Hypothalamus (tissue), 51 donors: ENCODE measurements around the gene FMN1.

Source experiments
- DNase-seq, 51 donors: peaks; one replicate each; lab custom pipeline; 2025; lab: John Stamatoyannopoulos, UW

FMN1 gene

GRCh38 chr15:33194704-33195670, at the start of gene FMN1:
Gene FMN1 (minus strand): TSS chr15:33194714. CDS start chr15:33154914, 39,800 bp downstream.
- DNase-seq = peak; percentile 49 to 97 (median 88)

- DNase-seq = no peak
Measured at GRCh38 chr15:33243869-33244268, 49.4 kb upstream of the FMN1 start.

GRCh38 chr15:33243393-33243792, 48.9 kb upstream of the FMN1 start:
- no peak for DNase-seq

- DNase-seq = peak in 1 of 51 donors; percentile 11
Measured at GRCh38 chr15:33242669-33243191, 48.2 kb upstream of the FMN1 start.

GRCh38 chr15:33242165-33242564, 47.7 kb upstream of the FMN1 start:
- peak in 1 of 51 donors; percentile 13 for DNase-seq

GRCh38 chr15:33236841-33237509, 42.5 kb upstream of the FMN1 start:
- DNase-seq = no peak

DNA sequence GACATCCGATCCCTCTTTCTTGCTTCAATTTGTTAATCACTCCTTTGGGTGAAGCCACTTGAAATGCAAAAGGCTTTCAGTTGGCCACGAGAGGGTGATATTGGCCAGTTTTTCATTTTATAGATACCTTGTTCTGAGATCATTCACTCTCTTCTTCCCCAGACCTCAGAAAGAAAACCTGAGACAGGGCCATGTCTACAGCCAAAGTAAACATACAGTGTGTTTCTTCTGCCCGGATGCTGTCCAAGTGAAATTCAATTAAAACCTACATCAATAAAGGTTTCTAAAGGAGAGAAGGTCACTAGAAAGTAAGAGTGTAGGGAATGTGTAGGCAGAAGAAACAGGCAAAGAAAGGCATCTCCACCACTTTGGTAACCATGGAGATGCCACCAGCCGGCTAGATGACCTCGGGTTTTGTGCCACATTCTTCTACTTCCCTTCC, 39.5 kb upstream of the FMN1 start:
- peak in 8 of 51 donors; percentile 1 to 47 (median 6) for DNase-seq

- DNase-seq = peak in 5 of 51 donors; percentile 5 to 24 (median 10)
Measured at GRCh38 chr15:33226559-33227181, 32.2 kb upstream of the FMN1 start.

- DNase-seq = no peak
Measured at GRCh38 chr15:33218071-33218491, 23.6 kb upstream of the FMN1 start.

DNA sequence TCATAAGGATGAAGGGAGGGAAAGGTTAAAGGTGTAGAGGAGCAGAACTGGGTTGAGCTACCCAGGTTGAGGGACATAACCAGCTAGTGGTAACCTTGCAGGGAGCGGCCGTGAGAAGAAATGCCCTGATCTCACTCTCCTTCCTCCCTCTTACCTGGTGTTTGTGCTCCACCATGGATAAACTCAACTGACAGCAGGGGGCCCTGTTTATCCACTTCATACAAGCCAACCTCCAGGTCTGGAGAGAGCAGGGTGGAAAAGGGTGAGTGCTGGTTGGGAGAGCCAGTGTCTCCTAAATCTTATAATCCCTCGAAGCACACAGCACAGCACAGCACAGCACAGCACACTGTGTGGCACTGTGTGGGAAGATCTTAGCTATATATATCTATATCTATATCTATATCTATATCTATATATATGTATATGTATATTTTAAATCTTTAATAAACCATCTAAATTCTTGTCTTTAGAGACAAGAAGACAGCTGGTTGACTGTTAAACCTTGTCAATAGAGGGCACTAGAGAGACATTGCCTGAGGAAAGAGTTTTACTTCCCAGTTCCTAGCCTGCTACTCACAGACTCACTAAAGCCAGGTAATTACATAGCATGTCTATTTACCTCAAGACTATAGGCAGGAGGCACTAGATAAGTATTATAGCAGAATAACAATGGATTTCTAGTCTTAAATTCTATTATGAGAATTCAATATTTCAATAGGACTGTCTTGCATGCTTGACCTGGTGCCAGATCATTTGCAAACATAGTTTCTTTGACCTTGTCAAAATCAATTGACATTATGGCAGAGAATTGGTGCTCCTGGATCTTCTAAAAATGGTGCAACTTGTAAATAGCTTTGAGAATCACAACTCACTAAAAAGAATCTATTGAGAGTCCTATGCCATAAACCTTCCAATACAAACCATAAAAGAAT, 21.7 kb upstream of the FMN1 start:
- DNase-seq = no peak

GRCh38 chr15:33211176-33211808, 16.8 kb upstream of the FMN1 start:
- DNase-seq = no peak

- no peak for DNase-seq
Measured at GRCh38 chr15:33209575-33210481, 15.3 kb upstream of the FMN1 start.

- DNase-seq = no peak
Measured at GRCh38 chr15:33207646-33208045, 13.1 kb upstream of the FMN1 start.

GRCh38 chr15:33206366-33206765, 11.9 kb upstream of the FMN1 start:
- DNase-seq = no peak

GRCh38 chr15:33204926-33205325, 10.4 kb upstream of the FMN1 start:
- no peak for DNase-seq

DNA sequence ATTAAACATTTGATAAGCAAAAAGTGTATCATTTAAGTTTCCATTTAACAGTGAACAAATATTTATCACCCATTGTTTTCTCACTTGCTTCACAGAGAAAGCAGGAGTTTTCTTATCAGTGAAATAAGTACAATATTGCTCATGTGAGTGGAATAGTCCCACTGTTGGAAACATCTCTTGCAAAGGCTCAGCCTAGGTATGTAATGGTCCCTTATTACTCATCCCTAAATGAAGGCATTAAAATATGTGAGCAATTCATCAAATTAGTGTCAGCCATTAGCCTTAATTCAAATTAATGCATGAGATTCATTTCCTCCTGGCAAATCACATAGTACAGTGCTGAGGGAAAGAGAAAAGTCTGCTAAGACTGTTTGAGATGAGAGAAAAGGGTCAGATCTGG, 9.6 kb upstream of the FMN1 start:
- no peak for DNase-seq

- peak in 20 of 51 donors; percentile 1 to 25 (median 12) for DNase-seq
Measured at GRCh38 chr15:33201491-33202231, 7.1 kb upstream of the FMN1 start.
